Fibroblast of the conjunctiva (primary cell): ENCODE data around the gene HOXD9.

Experiments
- DNase-seq: peaks from one replicate; pipeline ENCODE4 v3.0.0-alpha.2; 2010; ENCODE audit warnings: low read depth

HOXD9 gene

GRCh38 chr2:176169181-176169580, 46.7 kb downstream of the HOXD9 start:
- DNase-seq = no peak

DNA sequence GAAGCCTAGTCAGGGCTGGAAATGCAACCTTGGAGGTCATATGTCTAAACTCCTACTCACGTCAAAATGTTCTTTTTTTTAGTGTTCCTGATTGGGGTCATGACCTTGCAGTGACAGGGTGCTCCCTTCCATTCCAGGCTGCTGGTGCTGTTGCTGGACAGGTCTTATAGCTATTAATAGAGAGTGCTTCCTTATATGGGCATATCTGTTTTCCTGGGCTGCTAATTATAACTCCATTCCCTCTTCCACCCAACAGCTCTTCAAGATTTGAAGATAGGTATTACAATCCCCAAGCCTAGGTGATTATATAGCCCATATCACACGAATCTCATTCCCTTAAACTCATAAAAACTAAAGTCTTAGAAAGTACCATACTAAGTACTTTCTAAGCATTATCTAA, 47.2 kb downstream of the HOXD9 start:
- no peak for DNase-seq

- no peak for DNase-seq
These were observed 48.2 kb downstream of the HOXD9 start for GRCh38 chr2:176170602-176171305.

DNA sequence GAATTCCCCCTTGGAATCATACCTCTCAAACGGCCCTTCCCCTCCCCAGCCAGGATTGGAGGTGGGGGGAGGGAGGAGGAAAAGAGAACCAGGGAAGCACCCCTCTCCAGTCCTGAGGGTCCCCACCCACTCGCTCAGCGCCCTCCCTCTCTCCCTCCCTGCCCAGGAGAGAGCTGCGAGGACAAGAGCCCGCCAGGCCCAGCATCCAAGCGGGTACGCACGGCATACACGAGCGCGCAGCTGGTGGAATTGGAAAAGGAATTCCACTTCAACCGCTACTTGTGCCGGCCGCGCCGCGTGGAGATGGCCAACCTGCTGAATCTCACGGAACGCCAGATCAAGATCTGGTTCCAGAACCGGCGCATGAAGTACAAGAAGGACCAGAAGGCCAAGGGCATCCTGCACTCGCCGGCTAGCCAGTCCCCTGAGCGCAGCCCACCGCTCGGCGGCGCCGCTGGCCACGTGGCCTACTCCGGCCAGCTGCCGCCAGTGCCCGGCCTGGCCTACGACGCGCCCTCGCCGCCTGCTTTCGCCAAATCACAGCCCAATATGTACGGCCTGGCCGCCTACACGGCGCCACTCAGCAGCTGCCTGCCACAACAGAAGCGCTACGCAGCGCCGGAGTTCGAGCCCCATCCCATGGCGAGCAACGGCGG, 49.0 kb downstream of the HOXD9 start:
- no peak for DNase-seq

GRCh38 chr2:176172007-176172894, 49.7 kb downstream of the HOXD9 start:
- no peak for DNase-seq

GRCh38 chr2:176172895-176173566, 50.5 kb downstream of the HOXD9 start:
- DNase-seq = no peak

- no peak for DNase-seq
These were observed 51.3 kb downstream of the HOXD9 start for GRCh38 chr2:176173567-176174381.

DNA sequence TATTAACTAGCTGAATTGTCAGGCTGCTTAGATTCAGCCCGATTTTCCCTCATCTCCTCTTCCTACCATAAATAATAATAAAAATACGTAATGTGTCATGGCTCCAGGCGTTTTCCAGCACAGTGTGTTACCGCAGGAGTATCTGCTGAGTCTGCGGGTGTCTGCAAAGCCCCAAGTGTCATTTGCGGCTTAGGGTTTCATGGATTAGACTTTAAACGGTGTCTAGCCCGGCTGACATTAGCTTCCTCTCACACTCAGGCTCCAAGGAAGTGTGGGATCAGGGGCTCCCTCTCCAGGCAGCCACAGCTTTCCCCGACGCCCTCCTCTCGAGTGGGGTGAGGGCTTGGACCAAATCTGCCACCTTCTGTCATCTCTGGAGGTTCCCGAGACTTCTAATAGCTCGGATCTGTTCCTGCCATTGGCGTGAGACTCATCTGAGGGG, 51.9 kb downstream of the HOXD9 start:
- DNase-seq = no peak
